Activated gamma-delta T cell treated with anti-CD3 and anti-CD28 coated beads, Interleukin-2, amount 50 U/mL, for 16 hours (primary cell): ENCODE results near the gene GAB2.
"Not testable (repeated sequence)": the region's sequence is repeated elsewhere in the genome, so short reads cannot be mapped to it uniquely, and the experiment has no call there.

ENCODE experiments used
- DNase-seq: peaks from one replicate; pipeline ENCODE4 v3.0.0-alpha.2; 2020; ENCODE audit warnings: low read depth

Gene GAB2

DNA sequence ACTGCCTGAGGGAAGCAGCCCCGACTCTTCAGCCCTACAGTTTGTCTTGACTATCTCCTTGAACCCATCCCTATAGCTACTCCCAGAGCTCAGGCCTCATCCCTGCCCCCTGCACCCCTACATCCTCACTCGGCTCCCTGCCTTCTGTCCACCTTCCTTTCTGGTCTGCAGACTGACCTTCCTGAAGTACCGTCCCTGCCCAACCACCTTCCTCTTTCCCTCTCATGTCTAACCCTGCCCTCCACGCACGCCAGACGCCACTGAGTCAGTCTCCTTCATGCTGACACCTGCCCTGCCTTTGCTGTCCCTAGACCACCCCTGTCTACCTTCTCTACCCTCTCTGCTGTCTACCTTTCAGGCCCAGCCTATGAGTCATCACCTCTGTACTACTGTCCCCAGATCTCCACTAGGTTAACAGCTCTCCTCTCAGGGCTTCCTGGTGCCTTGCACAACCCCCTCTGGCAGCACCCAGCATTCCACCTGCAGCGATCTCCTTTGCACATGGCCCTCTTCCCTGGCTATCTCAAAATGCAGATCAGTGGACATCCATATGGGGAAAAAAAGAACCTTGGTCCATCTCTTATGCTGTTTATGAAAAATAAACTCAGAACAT is 238.1 kb downstream of the GAB2 start:
- no peak for DNase-seq

DNA sequence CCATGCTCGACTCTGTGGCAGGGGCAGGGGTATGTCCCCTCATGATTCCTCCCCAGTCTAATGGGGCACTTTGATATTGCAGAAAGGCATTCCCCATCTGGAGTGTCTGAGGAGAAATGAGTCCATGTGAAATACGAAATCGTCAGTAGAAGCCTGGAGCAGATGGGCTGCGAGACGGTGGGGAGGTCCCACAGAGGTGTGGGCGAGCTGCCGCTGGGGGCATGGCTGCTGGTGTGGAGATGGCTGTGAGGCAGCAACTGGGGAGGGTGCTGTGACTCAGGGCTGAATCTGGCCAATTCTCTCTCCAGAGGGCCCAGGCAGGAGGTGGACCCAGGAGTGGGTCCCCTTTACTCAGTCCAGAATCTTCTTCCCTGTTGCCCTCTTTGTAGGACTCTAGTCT is 240.4 kb downstream of the GAB2 start:
- no peak for DNase-seq

- DNase-seq = no peak
Measured at GRCh38 chr11:78176605-78177141, 240.9 kb downstream of the GAB2 start.

GRCh38 chr11:78175862-78176261 is 241.8 kb downstream of the GAB2 start:
- DNase-seq = not testable (repeated sequence)

GRCh38 chr11:78171951-78172350 is 245.7 kb downstream of the GAB2 start:
- DNase-seq = no peak

DNA sequence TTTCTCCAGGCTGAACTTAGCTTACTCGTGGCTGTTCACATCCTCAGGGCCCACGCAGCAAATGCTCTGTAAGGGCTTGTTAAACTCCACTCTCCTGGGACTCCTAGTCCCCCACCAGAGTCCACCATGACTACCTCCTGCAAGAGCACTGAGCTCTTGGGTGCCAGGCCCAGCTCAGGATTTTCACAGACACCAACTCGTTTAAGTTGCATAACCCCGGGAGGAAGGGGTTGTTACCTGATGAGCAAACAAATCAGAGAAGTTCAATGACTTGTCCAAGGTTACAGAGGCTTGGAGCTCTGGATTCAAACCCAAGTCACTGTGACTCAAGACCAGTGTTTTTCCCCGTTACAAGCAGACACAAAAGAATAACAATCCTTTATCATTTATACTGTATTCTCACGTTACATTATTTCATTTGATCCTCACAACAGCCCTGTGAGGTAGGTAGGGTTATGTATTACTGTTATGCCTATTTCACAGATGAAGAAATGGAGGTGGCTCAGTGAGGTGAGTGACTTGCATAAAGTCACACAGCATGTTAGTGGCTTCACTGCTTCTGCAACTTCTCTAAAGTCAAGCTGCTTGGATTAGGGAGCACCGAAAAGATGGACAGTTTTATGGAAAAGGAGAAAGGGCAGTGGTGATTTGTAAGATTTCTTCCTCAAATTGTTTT is 246.6 kb downstream of the GAB2 start:
- no peak for DNase-seq

DNA sequence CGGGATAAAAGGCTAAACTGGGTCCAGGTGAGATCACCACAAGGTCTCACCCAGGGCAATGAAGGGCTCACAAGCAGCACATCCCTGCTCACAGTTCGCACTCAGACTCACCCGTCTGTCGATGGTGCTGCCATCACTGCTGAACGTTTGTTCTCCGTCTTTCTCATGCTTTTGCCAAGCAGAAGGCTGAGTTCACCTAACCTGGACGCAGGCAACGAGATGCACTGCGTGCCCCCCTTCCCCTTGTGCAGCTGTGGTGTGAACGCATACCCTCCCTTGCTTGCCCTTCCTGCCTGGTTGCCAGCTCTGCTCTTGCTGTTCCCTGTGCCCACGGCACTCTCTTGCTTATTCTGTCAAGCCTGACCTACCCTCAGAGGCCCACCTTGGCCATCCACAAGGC is 247.2 kb downstream of the GAB2 start:
- no peak for DNase-seq

DNA sequence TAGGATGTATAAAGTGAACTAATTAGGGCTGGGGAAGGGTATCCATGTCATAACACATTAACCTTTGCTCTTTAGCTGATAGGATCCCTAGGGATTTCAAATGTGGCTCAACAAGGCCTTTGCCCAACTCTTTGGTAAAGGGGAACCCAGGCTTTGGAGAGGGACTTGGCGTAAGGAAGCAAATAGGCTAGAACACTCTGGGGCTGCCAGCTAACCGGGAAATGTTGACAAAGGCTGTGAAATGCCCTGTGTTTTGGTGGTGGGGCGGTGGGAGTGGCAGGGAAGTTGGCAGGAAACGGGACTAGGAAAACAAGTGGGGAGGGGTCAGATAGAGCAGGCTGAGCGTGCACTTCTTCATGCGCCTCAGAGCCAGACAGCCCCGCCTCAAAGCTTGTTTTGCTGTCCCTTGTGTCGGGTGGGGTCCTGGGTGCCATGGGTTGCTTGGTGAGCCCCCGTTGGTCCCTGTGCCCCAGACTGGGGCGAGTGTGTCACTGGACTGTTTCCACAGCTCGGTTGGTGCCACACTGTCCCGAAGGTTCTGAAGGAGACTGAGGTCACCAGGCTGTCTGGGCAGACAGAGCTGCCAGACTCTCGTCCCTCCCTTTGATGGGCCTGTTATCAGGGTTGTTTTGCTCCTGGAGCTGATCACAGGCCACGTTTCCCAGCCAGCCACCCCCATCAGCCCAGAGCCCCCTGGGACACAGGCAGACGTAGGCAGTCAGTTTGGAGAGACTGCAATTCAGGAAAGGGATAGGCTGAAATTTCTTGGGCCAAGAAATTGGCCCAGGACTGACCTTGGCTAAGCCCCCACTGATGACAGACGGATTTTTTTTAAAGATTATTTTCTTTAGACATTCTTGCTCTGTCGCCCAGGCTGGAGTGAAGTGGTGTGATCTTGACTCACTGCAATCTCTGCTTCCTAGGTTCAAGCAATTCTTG is 248.8 kb downstream of the GAB2 start:
- DNase-seq = no peak

- DNase-seq = no peak
Measured at GRCh38 chr11:78166855-78167469, 250.7 kb downstream of the GAB2 start.
